NCI-H1105 (cell line): ENCODE measurements around the gene CAPG.

Experiments used
- DNase-seq: peaks from one replicate; lab custom pipeline; 2025; lab: John Stamatoyannopoulos, UW

Gene CAPG

DNA sequence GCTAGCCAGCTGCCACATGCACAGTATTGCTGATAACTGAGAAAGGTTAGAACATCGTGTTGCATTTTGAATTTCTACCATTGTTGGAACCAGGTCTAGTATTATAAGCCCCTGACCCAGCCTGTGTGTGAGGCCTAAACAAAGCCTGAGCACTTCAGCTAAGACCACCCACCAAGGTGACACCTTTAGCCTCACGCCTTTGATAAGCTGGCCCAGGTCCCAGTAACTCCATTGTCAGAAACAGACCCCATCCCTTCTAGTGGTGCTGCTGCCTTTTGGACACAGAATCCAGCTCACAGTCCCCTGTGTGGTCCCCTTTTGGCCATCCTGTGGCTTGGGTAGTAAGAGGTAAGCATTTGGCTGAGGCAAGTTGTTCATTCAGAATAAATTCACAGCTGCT is 54.0 kb downstream of the CAPG start:
- DNase-seq = no peak

DNA sequence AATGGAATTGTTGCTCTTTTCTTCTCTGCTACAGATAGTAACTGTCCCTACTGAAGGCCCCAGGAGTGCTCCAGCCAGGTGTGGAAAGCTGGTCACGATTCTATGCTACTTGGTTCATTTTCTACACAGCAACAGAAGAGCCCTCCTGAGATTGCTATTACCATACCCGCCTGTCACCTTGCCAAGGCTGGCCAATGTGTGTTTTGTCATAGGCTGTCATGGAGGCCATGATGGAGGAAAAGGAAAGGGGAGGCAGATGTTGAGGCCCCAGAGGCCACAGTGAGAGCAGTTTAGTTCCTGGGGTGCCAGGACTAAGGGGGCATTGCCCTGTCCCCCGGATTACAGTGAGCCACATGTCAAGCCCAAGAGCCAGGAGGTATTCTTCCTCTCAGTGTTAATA is 54.6 kb downstream of the CAPG start:
- no peak for DNase-seq

DNA sequence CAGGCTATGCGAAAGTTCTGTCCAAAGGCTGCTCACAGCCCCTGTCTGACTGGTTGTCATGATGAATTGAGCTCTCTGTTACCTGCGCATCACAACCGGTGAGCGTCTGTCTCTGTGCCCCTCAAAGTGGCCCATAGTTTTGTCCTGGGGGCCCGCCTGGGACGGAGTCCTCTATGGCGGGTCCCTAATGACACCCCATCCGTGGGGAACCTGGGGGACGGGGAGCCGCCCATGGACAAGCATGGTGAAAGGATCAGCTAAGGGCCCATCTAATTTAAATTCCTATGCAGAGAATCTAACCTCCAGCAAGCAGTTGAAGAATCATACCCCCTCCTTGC is 55.1 kb downstream of the CAPG start:
- no peak for DNase-seq

GRCh38 chr2:85354286-85355072 is 55.7 kb downstream of the CAPG start, which contains the start of the genes ELMOD3 and RETSAT:
Gene ELMOD3 (plus strand): TSS chr2:85354769. CDS start chr2:85357199, 2,430 bp downstream.
Gene RETSAT (minus strand): TSS chr2:85354528. CDS start chr2:85354507, 21 bp downstream.
- peak; percentile 94 for DNase-seq

GRCh38 chr2:85353876-85354285 is 56.3 kb downstream of the CAPG start:
- no peak for DNase-seq

GRCh38 chr2:85347599-85347998 is 62.6 kb downstream of the CAPG start:
- no peak for DNase-seq
